ENCODE results near the gene VEGFC. TPM values are rescaled to one million over a fixed set of nuclear protein-coding genes. Genes with fewer than 3 reads are reported as not detected.

The VEGFC gene
- total and polyA plus RNA-seq, 3 donors from 2014 or later, result 2.8 to 4.3 (median 4.0) TPM

GRCh38 chr4:176788971-176789370, 3.8 kb downstream of the VEGFC start:
- intact Hi-C loops (cut with DNase I; ENCODE audit: low total_unique reads), result no loop called here
- H3K27me3 ChIP-seq, result no peaks in the 10 kb centered on the region
- no peak overlapping the region for H3K4me3 ChIP-seq
- WGBS, 2 donors, result 92 to 95% methylated on average over 6 of the region's 6 CpGs
- H3K9me3 ChIP-seq, result no peaks in the 10 kb centered on the region
- no peak overlapping the region for H3K27ac ChIP-seq
- TF ChIP-seq CTCF (IDR thresholded peaks at IDR 0.05), result no peak
- TF ChIP-seq POLR2A (IDR thresholded peaks at IDR 0.05), result no peak
- H3K36me3 ChIP-seq (ENCODE audit: low read depth, missing control alignments), result no peaks in the 10 kb centered on the region
- no peak for DNase-seq
- H3K4me1 ChIP-seq, result peaks cover 3% of the 10 kb centered on the region

- no peak for DNase-seq
- Histone ChIP-seq H3K4me1 (peaks cover 3% of the 10 kb centered on the region), H3K27me3 (no peaks in the 10 kb centered on the region), H3K4me3 (no peak overlapping the region), H3K9me3 (no peaks in the 10 kb centered on the region), H3K27ac (no peak overlapping the region), H3K36me3 (ENCODE audit: low read depth, missing control alignments) (no peaks in the 10 kb centered on the region)
- no peak for TF ChIP-seq CTCF (IDR thresholded peaks at IDR 0.05)
- no peak for TF ChIP-seq POLR2A (IDR thresholded peaks at IDR 0.05)
- 92 to 94% methylated on average over 8 of the region's 8 CpGs for WGBS, 2 donors
- intact Hi-C loops (cut with DNase I; ENCODE audit: low total_unique reads), result no loop called here
These were observed 4.5 kb downstream of the VEGFC start for GRCh38 chr4:176788248-176788647.

GRCh38 chr4:176784816-176785215, 7.9 kb downstream of the VEGFC start:
- Histone ChIP-seq H3K4me1 (no peaks in the 10 kb centered on the region), H3K36me3 (ENCODE audit: low read depth, missing control alignments) (no peaks in the 10 kb centered on the region), H3K27ac (no peak overlapping the region), H3K4me3 (no peak overlapping the region), H3K27me3 (no peaks in the 10 kb centered on the region), H3K9me3 (no peaks in the 10 kb centered on the region)
- TF ChIP-seq CTCF (IDR thresholded peaks at IDR 0.05) (no peak), POLR2A (IDR thresholded peaks at IDR 0.05) (no peak)
- no peak for DNase-seq
- intact Hi-C loops (cut with DNase I; ENCODE audit: low total_unique reads), result no loop called here
- 82 to 86% methylated on average over 2 of the region's 2 CpGs for WGBS, 2 donors

- no peak for TF ChIP-seq POLR2A (IDR thresholded peaks at IDR 0.05)
- TF ChIP-seq CTCF (IDR thresholded peaks at IDR 0.05), result no peak
- H3K36me3 ChIP-seq (ENCODE audit: low read depth, missing control alignments), result no peaks in the 10 kb centered on the region
- H3K27ac ChIP-seq, result no peak overlapping the region
- intact Hi-C loops (cut with DNase I; ENCODE audit: low total_unique reads), result no loop called here
- no peak for DNase-seq
- H3K27me3 ChIP-seq, result no peaks in the 10 kb centered on the region
- H3K4me1 ChIP-seq, result no peaks in the 10 kb centered on the region
- H3K9me3 ChIP-seq, result no peaks in the 10 kb centered on the region
- WGBS, 2 donors, result 54 to 64% methylated on average over 2 of the region's 2 CpGs
- H3K4me3 ChIP-seq, result no peak overlapping the region
These were observed 9.9 kb downstream of the VEGFC start for GRCh38 chr4:176782794-176783193.

GRCh38 chr4:176782191-176782590, 10.5 kb downstream of the VEGFC start:
- TF ChIP-seq CTCF (IDR thresholded peaks at IDR 0.05) (no peak), POLR2A (IDR thresholded peaks at IDR 0.05) (no peak)
- DNase-seq, result no peak
- Histone ChIP-seq H3K27ac (no peak overlapping the region), H3K4me1 (no peaks in the 10 kb centered on the region), H3K27me3 (no peaks in the 10 kb centered on the region), H3K9me3 (no peaks in the 10 kb centered on the region), H3K4me3 (no peak overlapping the region), H3K36me3 (ENCODE audit: low read depth, missing control alignments) (no peaks in the 10 kb centered on the region)
- intact Hi-C loops (cut with DNase I; ENCODE audit: low total_unique reads), result no loop called here
- WGBS, 2 donors, result 75 to 92% methylated on average over 5 of the region's 5 CpGs

Data from testis (tissue), 3 donors.